ENCODE measurements around the gene IL31.
"Not testable (repeated sequence)": the region's sequence is repeated elsewhere in the genome, so short reads cannot be mapped to it uniquely, and the experiment has no call there.

Gene IL31

GRCh38 chr12:122206976-122207375 is 33.0 kb upstream of the IL31 start:
- Histone ChIP-seq H3K9me3 (ENCODE audit: severe bottlenecking) (no peaks in the 10 kb centered on the region), H3K27me3 (ENCODE audit: insufficient read depth, low read depth, severe bottlenecking) (peaks cover 9% of the 10 kb centered on the region), H3K27ac (no peak overlapping the region), H3K4me3 (ENCODE audit: low read depth, low read length) (no peak overlapping the region), H3K36me3 (peaks cover 44% of the 10 kb centered on the region)
- no peak for DNase-seq
- TF ChIP-seq CTCF (IDR thresholded peaks at IDR 0.05; ENCODE audit: low read depth, low read length), result no peak

GRCh38 chr12:122206111-122206881 is 32.3 kb upstream of the IL31 start:
- peaks cover 9% of the 10 kb centered on the region for H3K27me3 ChIP-seq (ENCODE audit: insufficient read depth, low read depth, severe bottlenecking)
- no peak for DNase-seq
- no peak overlapping the region for H3K27ac ChIP-seq
- no peak overlapping the region for H3K4me3 ChIP-seq (ENCODE audit: low read depth, low read length)
- no peaks in the 10 kb centered on the region for H3K9me3 ChIP-seq (ENCODE audit: severe bottlenecking)
- TF ChIP-seq CTCF (IDR thresholded peaks at IDR 0.05; ENCODE audit: low read depth, low read length), result no peak
- peaks cover 39% of the 10 kb centered on the region for H3K36me3 ChIP-seq

GRCh38 chr12:122205053-122205925 is 31.3 kb upstream of the IL31 start:
- DNase-seq, result no peak
- TF ChIP-seq CTCF (IDR thresholded peaks at IDR 0.05; ENCODE audit: low read depth, low read length), result no peak
- Histone ChIP-seq H3K9me3 (ENCODE audit: severe bottlenecking) (no peaks in the 10 kb centered on the region), H3K36me3 (peaks cover 32% of the 10 kb centered on the region), H3K4me3 (ENCODE audit: low read depth, low read length) (no peak overlapping the region), H3K27me3 (ENCODE audit: insufficient read depth, low read depth, severe bottlenecking) (peaks cover 9% of the 10 kb centered on the region), H3K27ac (no peak overlapping the region)

GRCh38 chr12:122204167-122205052 is 30.4 kb upstream of the IL31 start:
- H3K27me3 ChIP-seq (ENCODE audit: insufficient read depth, low read depth, severe bottlenecking), result peaks cover 9% of the 10 kb centered on the region
- peaks cover 23% of the 10 kb centered on the region for H3K36me3 ChIP-seq
- H3K27ac ChIP-seq, result no peak overlapping the region
- H3K9me3 ChIP-seq (ENCODE audit: severe bottlenecking), result no peaks in the 10 kb centered on the region
- no peak for DNase-seq
- no peak for TF ChIP-seq CTCF (IDR thresholded peaks at IDR 0.05; ENCODE audit: low read depth, low read length)
- H3K4me3 ChIP-seq (ENCODE audit: low read depth, low read length), result peak overlapping the region; percentile 50

- peak; percentile 75 for DNase-seq
- H3K27me3 ChIP-seq (ENCODE audit: insufficient read depth, low read depth, severe bottlenecking), result peaks cover 9% of the 10 kb centered on the region
Measured at GRCh38 chr12:122203301-122204166, 29.5 kb upstream of the IL31 start, which contains the start of gene B3GNT4. Gene B3GNT4, plus strand, starts transcription at chr12:122203709. Its CDS starts 910 bp downstream, at chr12:122204619.

GRCh38 chr12:122202811-122203210 is 28.8 kb upstream of the IL31 start:
- DNase-seq; H3K27ac ChIP-seq; H3K9me3 ChIP-seq (ENCODE audit: severe bottlenecking); H3K27me3 ChIP-seq (ENCODE audit: insufficient read depth, low read depth, severe bottlenecking): not testable (repeated sequence)
- H3K36me3 ChIP-seq, result peaks cover 12% of the 10 kb centered on the region
- peak overlapping the region; percentile 50 for H3K4me3 ChIP-seq (ENCODE audit: low read depth, low read length)

More at GRCh38 chr12:122203301-122204166, 29.5 kb upstream of the IL31 start, which contains the start of gene B3GNT4:
- no peak within 1 kb of the TSS for H3K27ac ChIP-seq
- peak within 1 kb of the TSS; percentile 50 for H3K4me3 ChIP-seq (ENCODE audit: low read depth, low read length)
- TF ChIP-seq CTCF (IDR thresholded peaks at IDR 0.05; ENCODE audit: low read depth, low read length), result no peak
- H3K36me3 ChIP-seq, result peaks cover 19% of the 10 kb centered on the region
- no peaks in the 10 kb centered on the region for H3K9me3 ChIP-seq (ENCODE audit: severe bottlenecking)

Measured in WERI-Rb-1 (cell line).